NCI-H2107 (cell line): ENCODE data around the gene OR5K2.

Experiments
- DNase-seq: peaks from one replicate; lab custom pipeline; 2025; lab: John Stamatoyannopoulos, UW

The OR5K2 gene

GRCh38 chr3:98522544-98523281 is 25.2 kb downstream of the OR5K2 start, which contains the start of gene CLDND1:
Gene CLDND1, minus strand, starts transcription at chr3:98522902. Its CDS starts 1,478 bp downstream, at chr3:98521424.
- DNase-seq = peak; percentile 87

GRCh38 chr3:98525494-98525893 is 28.0 kb downstream of the OR5K2 start:
- DNase-seq = no peak

GRCh38 chr3:98528474-98529346 is 31.2 kb downstream of the OR5K2 start:
- no peak for DNase-seq

GRCh38 chr3:98529856-98530459 is 32.5 kb downstream of the OR5K2 start:
- DNase-seq = no peak

- DNase-seq = no peak
Observed at GRCh38 chr3:98530676-98531075, 33.2 kb downstream of the OR5K2 start.

GRCh38 chr3:98531622-98532274 is 34.3 kb downstream of the OR5K2 start, which contains the start of gene GPR15:
Gene GPR15, plus strand, starts transcription at chr3:98531978. Its CDS starts 56 bp downstream, at chr3:98532034.
- DNase-seq = no peak

- DNase-seq = no peak
Observed at GRCh38 chr3:98532275-98532637, 34.8 kb downstream of the OR5K2 start.

- no peak for DNase-seq
Observed at GRCh38 chr3:98532709-98533571, 35.5 kb downstream of the OR5K2 start.

GRCh38 chr3:98534168-98534567 is 36.7 kb downstream of the OR5K2 start:
- no peak for DNase-seq

GRCh38 chr3:98534734-98535133 is 37.3 kb downstream of the OR5K2 start:
- no peak for DNase-seq

- DNase-seq = no peak
Observed at GRCh38 chr3:98536456-98537017, 39.1 kb downstream of the OR5K2 start.

- no peak for DNase-seq
Observed at GRCh38 chr3:98540346-98540745, 42.9 kb downstream of the OR5K2 start.

GRCh38 chr3:98541695-98542094 is 44.2 kb downstream of the OR5K2 start:
- no peak for DNase-seq

GRCh38 chr3:98542623-98543022 is 45.1 kb downstream of the OR5K2 start:
- no peak for DNase-seq

- no peak for DNase-seq
Observed at GRCh38 chr3:98545940-98546339, 48.5 kb downstream of the OR5K2 start.
